ENCODE measurements around the gene ENTREP3. TPM values are rescaled to one million over a fixed set of nuclear protein-coding genes. Genes with fewer than 3 reads are reported as not detected.
A peak's percentile ranks its signal among the peaks of the same experiment; 100 is the strongest.

The ENTREP3 gene
- total RNA-seq, 1 donor from 2014 or later = 54.1 TPM

DNA sequence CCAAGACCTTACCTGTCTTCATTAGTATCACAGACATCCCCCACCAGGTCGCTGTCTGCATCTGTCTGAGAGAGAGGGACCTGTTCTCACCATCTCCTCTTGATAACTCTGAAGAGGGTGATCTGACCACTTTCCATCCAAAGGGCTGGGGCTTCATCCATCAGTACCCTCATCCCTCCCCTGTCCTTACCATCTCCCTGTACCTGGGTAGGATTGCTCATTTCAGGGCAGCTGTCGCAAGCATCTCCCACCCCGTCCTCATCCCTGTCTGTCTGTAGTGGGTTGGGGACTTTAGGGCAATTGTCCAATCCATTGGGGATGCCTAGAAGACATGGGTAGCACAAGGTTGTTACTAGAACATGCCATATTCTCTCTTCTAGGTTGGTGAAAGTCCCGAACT lies 55.5 kb downstream of the ENTREP3 start:
- peaks cover 32% of the 10 kb centered on the region for H3K36me3 Mint-ChIP-seq (ENCODE audit: low read depth, unreplicated experiment)

GRCh38 chr1:155198547-155198906 lies 56.8 kb downstream of the ENTREP3 start:
- H3K27me3 Mint-ChIP-seq (ENCODE audit: unreplicated experiment) = peaks cover 36% of the 10 kb centered on the region
- no peak overlapping the region for H3K4me3 Mint-ChIP-seq (ENCODE audit: unreplicated experiment)
- TF ChIP-seq CTCF (IDR thresholded peaks at IDR 0.05; ENCODE audit: unreplicated experiment) = no peak
- H3K9me3 Mint-ChIP-seq (ENCODE audit: unreplicated experiment) = no peaks in the 10 kb centered on the region
- peak overlapping the region; percentile 10 for H3K27ac Mint-ChIP-seq (ENCODE audit: unreplicated experiment)
- DNase-seq (ENCODE audit: low spot score) = no peak
- H3K36me3 Mint-ChIP-seq (ENCODE audit: low read depth, unreplicated experiment) = peaks cover 32% of the 10 kb centered on the region
- H3K4me1 Mint-ChIP-seq (ENCODE audit: unreplicated experiment) = peaks cover 23% of the 10 kb centered on the region

More for the DNA sequence above, 55.5 kb downstream of the ENTREP3 start:
- no peak for DNase-seq (ENCODE audit: low spot score)
- H3K4me1 Mint-ChIP-seq (ENCODE audit: unreplicated experiment) = peaks cover 14% of the 10 kb centered on the region
- no peaks in the 10 kb centered on the region for H3K9me3 Mint-ChIP-seq (ENCODE audit: unreplicated experiment)
- H3K27me3 Mint-ChIP-seq (ENCODE audit: unreplicated experiment) = peaks cover 28% of the 10 kb centered on the region
- H3K27ac Mint-ChIP-seq (ENCODE audit: unreplicated experiment) = peak overlapping the region; percentile 22
- H3K4me3 Mint-ChIP-seq (ENCODE audit: unreplicated experiment) = peak overlapping the region; percentile 18
- no peak for TF ChIP-seq CTCF (IDR thresholded peaks at IDR 0.05; ENCODE audit: unreplicated experiment)

- TF ChIP-seq CTCF (IDR thresholded peaks at IDR 0.05; ENCODE audit: unreplicated experiment) = no peak
- H3K4me3 Mint-ChIP-seq (ENCODE audit: unreplicated experiment) = peak overlapping the region; percentile 72
- H3K4me1 Mint-ChIP-seq (ENCODE audit: unreplicated experiment) = peaks cover 23% of the 10 kb centered on the region
- peaks cover 37% of the 10 kb centered on the region for H3K27me3 Mint-ChIP-seq (ENCODE audit: unreplicated experiment)
- peak overlapping the region; percentile 10 for H3K27ac Mint-ChIP-seq (ENCODE audit: unreplicated experiment)
- peaks cover 28% of the 10 kb centered on the region for H3K36me3 Mint-ChIP-seq (ENCODE audit: low read depth, unreplicated experiment)
- H3K9me3 Mint-ChIP-seq (ENCODE audit: unreplicated experiment) = no peaks in the 10 kb centered on the region
- no peak for DNase-seq (ENCODE audit: low spot score)
These were observed 57.3 kb downstream of the ENTREP3 start for GRCh38 chr1:155197901-155198546.

Other genes with a start within 250 kb of the ENTREP3 start
- 2.8 TPM for gene DCST2, start 221.7 kb downstream of the ENTREP3 start, total RNA-seq (ENCODE audit: unreplicated experiment)
- gene DCST1, start 221.7 kb downstream of the ENTREP3 start, total RNA-seq (ENCODE audit: unreplicated experiment) = not detected
- gene ADAM15, start 204.2 kb downstream of the ENTREP3 start, total RNA-seq (ENCODE audit: unreplicated experiment) = 382 TPM
- gene EFNA4, start 191.7 kb downstream of the ENTREP3 start, total RNA-seq (ENCODE audit: unreplicated experiment) = 25.2 TPM
- 9.6 TPM for gene EFNA3, start 176.6 kb downstream of the ENTREP3 start, total RNA-seq (ENCODE audit: unreplicated experiment)
- gene EFNA1, start 127.6 kb downstream of the ENTREP3 start, total RNA-seq (ENCODE audit: unreplicated experiment) = 413 TPM
- gene SLC50A1, start 119.6 kb downstream of the ENTREP3 start, total RNA-seq (ENCODE audit: unreplicated experiment) = 43.9 TPM
- 39.2 TPM for gene DPM3, start 115.0 kb downstream of the ENTREP3 start, total RNA-seq (ENCODE audit: unreplicated experiment)
- gene KRTCAP2, start 82.2 kb downstream of the ENTREP3 start, total RNA-seq (ENCODE audit: unreplicated experiment) = 173 TPM
- gene TRIM46, start 81.6 kb downstream of the ENTREP3 start, total RNA-seq (ENCODE audit: unreplicated experiment) = 8.5 TPM
- gene THBS3, start 47.6 kb downstream of the ENTREP3 start, total RNA-seq (ENCODE audit: unreplicated experiment) = 35.5 TPM
- 38.8 TPM for gene MTX1, start 46.8 kb downstream of the ENTREP3 start, total RNA-seq (ENCODE audit: unreplicated experiment)
- gene SCAMP3, start 6.9 kb upstream of the ENTREP3 start, total RNA-seq (ENCODE audit: unreplicated experiment) = 54.9 TPM
- gene CLK2, start 18.0 kb upstream of the ENTREP3 start, total RNA-seq (ENCODE audit: unreplicated experiment) = 62.8 TPM
- gene HCN3, start 22.0 kb upstream of the ENTREP3 start, total RNA-seq (ENCODE audit: unreplicated experiment) = 7.3 TPM
- not detected for gene PKLR, start 46.0 kb upstream of the ENTREP3 start, total RNA-seq (ENCODE audit: unreplicated experiment)
- 540 TPM for gene FDPS, start 53.4 kb upstream of the ENTREP3 start, total RNA-seq (ENCODE audit: unreplicated experiment)
- 67.1 TPM for gene RUSC1, start 65.4 kb upstream of the ENTREP3 start, total RNA-seq (ENCODE audit: unreplicated experiment)

Data from endothelial cell (in vitro differentiated cells).